Progenitor cell of endocrine pancreas (in vitro differentiated cells): ENCODE data around the gene VPS8. TPM values are rescaled to one million over a fixed set of nuclear protein-coding genes. Genes with fewer than 3 reads are reported as not detected.
A peak's percentile ranks its signal among the peaks of the same experiment; 100 is the strongest.

Experiments
- DNase-seq: peaks from one replicate; pipeline ENCODE4 v3.0.0; 2021; ENCODE audit warnings: low spot score; ENCODE audit not compliant: unreplicated experiment
- H3K27ac Mint-ChIP-seq: 2 replicates; pipeline ENCODE4 v1.8.0; 2021; ENCODE audit warnings: mild to moderate bottlenecking, moderate library complexity, mixed read lengths
- H3K27me3 Mint-ChIP-seq: 2 replicates; pipeline ENCODE4 v1.8.0; 2021; ENCODE audit warnings: mixed read lengths
- H3K36me3 Mint-ChIP-seq: 2 replicates; pipeline ENCODE4 v1.8.0; 2022; ENCODE audit warnings: mixed read lengths; ENCODE audit not compliant: insufficient read depth
- H3K4me1 Mint-ChIP-seq: 2 replicates; pipeline ENCODE4 v1.8.0; 2021; ENCODE audit warnings: low read depth, mixed read lengths
- H3K4me3 Mint-ChIP-seq: 2 replicates; pipeline ENCODE4 v1.8.0; 2021; ENCODE audit warnings: low read depth, mild to moderate bottlenecking, moderate library complexity, mixed read lengths
- H3K9me3 Mint-ChIP-seq: 2 replicates; pipeline ENCODE4 v1.8.0; 2021; ENCODE audit warnings: low read depth, mixed read lengths
- CTCF ChIP-seq: fragments of 200-600 bp; sonication (generic); IDR thresholded peaks from one replicate; pipeline ENCODE4 v1.5.0; 2021; ENCODE audit warnings: antibody characterized with exemption, mild to moderate bottlenecking; ENCODE audit not compliant: unreplicated experiment
- total RNA-seq: library from RNA; stranded (reverse); gene quantifications from 2 replicates; pipeline ENCODE4 v1.2.1, GENCODE V29; 2021

The VPS8 gene
- total RNA-seq, 1 donor from 2014 or later = 89.4 TPM

GRCh38 chr3:184795522-184796190 is 16.3 kb upstream of the VPS8 start:
- Mint-ChIP-seq H3K36me3 (no peaks in the 10 kb centered on the region), H3K27ac (no peak overlapping the region)

GRCh38 chr3:184796551-184796950 is 15.4 kb upstream of the VPS8 start:
- no peak overlapping the region for H3K4me3 Mint-ChIP-seq
- no peak for DNase-seq
- H3K27me3 Mint-ChIP-seq = peaks cover 12% of the 10 kb centered on the region
- H3K4me1 Mint-ChIP-seq = peaks cover 16% of the 10 kb centered on the region
- no peak for TF ChIP-seq CTCF
- H3K36me3 Mint-ChIP-seq = no peaks in the 10 kb centered on the region
- peaks cover 6% of the 10 kb centered on the region for H3K9me3 Mint-ChIP-seq
- H3K27ac Mint-ChIP-seq = no peak overlapping the region

More at GRCh38 chr3:184795522-184796190, 16.3 kb upstream of the VPS8 start:
- no peak for TF ChIP-seq CTCF
- no peak for DNase-seq
- Mint-ChIP-seq H3K9me3 (peaks cover 6% of the 10 kb centered on the region), H3K27me3 (peaks cover 7% of the 10 kb centered on the region), H3K4me1 (peaks cover 9% of the 10 kb centered on the region), H3K4me3 (no peak overlapping the region)

DNA sequence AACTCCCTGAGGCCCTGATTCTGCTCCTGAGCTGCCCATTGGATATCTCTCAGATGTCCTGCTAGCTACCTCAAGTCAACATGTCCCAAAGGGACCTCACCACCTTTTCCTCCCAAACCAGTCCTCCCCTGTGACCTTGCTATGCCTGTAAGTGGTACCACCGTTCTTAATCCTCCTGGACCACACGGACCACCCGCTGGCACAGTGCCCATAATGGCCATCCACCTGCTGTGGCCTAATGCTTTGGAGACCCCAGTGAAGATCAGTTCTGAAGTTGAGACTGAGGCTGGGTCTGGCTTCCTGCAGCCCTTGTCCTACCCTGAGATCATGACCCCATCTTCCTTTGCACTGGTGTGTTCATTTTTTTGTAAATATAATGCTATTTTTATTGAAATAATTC is 15.0 kb upstream of the VPS8 start:
- H3K36me3 Mint-ChIP-seq = no peaks in the 10 kb centered on the region
- no peak for DNase-seq
- peaks cover 16% of the 10 kb centered on the region for H3K4me1 Mint-ChIP-seq
- H3K9me3 Mint-ChIP-seq = peaks cover 6% of the 10 kb centered on the region
- H3K4me3 Mint-ChIP-seq = no peak overlapping the region
- peaks cover 10% of the 10 kb centered on the region for H3K27me3 Mint-ChIP-seq
- no peak overlapping the region for H3K27ac Mint-ChIP-seq
- no peak for TF ChIP-seq CTCF

DNA sequence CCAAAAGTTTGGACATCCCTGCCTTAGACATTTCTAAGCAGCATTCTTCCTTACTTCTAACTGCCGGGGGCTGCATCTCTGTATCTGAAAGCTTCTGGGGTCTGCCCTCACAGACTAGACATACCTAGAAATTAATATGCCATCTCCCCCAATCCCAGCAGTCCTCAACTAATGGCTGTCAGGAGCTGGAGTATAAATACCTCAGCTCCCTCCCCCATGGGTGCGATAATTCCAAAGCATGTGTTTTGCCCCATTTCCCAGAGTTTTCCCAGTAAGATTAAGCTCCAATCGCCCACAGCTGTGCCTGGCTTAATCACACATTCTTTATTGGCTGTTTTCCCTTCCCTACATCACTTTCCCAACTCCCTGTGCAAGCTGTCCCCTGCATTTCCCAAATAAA is 13.8 kb upstream of the VPS8 start:
- H3K4me1 Mint-ChIP-seq = peaks cover 16% of the 10 kb centered on the region
- H3K36me3 Mint-ChIP-seq = no peaks in the 10 kb centered on the region
- no peak for TF ChIP-seq CTCF
- H3K9me3 Mint-ChIP-seq = peaks cover 6% of the 10 kb centered on the region
- no peak overlapping the region for H3K4me3 Mint-ChIP-seq
- no peak overlapping the region for H3K27ac Mint-ChIP-seq
- DNase-seq = no peak
- peaks cover 10% of the 10 kb centered on the region for H3K27me3 Mint-ChIP-seq

DNA sequence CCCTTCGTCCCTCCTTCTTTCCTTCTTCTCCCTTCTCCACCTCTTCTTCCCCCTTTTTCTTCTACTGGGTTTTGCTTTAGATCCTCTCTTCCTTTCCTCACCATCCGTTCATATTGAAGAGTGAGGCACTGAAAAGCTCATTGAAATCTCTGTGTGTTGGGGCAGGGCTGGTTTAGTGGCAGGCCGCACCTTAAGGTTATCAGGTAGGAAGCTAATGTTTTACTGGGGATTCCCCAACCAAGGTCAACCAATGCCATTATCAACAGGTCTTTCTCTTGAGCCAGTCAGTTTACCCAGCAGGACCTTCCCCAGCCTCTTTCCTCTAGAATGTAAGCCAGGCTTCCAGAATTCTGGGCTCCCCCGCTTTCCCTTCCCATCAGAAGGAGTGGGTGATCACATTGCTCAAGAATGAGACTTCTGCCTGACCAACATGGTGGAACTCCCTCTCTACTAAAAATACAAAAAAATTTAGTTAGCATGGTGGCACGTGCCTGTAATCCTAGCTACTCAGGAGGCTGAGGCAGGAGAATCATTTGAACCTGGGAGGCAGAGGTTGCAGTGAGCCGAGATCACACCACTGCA is 11.5 kb upstream of the VPS8 start:
- Mint-ChIP-seq H3K4me3 (no peak overlapping the region), H3K36me3 (no peaks in the 10 kb centered on the region), H3K9me3 (peaks cover 6% of the 10 kb centered on the region), H3K27me3 (peaks cover 10% of the 10 kb centered on the region), H3K4me1 (peaks cover 16% of the 10 kb centered on the region), H3K27ac (peak overlapping the region; percentile 0)
- no peak for DNase-seq
- no peak for TF ChIP-seq CTCF
